GM18517 (cell line): ENCODE measurements around the gene TREM2.
"Not testable (repeated sequence)": the region's sequence is repeated elsewhere in the genome, so short reads cannot be mapped to it uniquely, and the experiment has no call there.

Experiments used
- ATAC-seq: cut with Tn5 transposase; IDR thresholded peaks from one replicate; pipeline ENCODE4 v1.9.1; 2021; ENCODE audit warnings: mild to moderate bottlenecking, moderate library complexity; ENCODE audit not compliant: unreplicated experiment

TREM2 gene

GRCh38 chr6:41162687-41163418 is at the start of gene TREM2:
TREM2 (minus strand) TSS chr6:41163116; CDS start chr6:41163082, 34 bp downstream.
- ATAC-seq: no peak

GRCh38 chr6:41209547-41210320 is 46.8 kb upstream of the TREM2 start:
- no peak for ATAC-seq

DNA sequence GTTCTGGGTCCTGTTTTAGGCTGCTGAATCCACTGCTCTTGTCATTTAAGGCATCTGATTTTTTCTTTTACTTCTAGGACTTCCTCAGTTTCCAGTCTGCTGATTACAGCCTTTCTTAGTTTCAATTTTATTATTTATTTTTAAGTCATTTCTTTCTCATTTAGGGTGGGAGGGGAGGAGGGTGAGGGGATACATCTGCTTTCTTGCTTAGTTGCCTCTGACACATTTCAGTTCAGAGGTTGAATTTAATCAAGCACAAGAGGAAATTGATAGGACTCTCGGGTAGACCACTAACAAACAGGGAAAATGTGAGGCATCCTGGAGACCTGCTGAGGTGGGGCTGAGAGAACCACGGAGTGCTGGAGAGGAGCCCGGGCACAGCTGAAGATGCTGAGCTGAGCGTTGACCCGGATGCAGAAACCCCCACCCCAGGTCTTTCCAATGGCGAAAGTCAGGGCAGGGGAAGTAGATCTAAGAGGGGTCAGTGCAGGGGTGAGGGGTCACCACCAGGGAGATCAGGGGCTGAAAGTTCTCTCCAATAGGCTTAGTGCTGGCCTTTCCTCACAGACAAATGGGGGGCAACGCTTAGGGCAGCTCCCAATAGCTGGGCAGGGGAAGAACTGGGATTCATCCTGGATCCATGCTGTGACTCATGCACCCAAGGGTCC is 45.7 kb upstream of the TREM2 start:
- ATAC-seq: no peak

DNA sequence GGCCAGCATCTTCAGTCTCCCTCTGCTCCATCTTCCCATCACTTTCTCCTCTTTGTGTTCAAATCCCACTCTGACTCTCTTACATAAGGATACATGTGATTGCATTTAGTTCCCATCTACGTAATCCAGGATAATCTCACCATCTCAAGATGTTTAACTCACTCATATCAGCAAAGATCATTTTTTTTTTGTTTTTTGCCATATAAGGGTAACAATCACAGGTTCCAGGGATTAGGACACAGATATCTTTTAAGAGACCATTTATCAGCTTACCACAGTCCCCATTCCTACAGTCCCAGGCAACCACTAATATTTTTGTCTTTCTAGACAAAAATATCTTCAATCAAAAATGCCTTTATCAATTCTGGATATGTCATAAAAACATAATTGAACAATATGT is 41.2 kb upstream of the TREM2 start:
- no peak for ATAC-seq

DNA sequence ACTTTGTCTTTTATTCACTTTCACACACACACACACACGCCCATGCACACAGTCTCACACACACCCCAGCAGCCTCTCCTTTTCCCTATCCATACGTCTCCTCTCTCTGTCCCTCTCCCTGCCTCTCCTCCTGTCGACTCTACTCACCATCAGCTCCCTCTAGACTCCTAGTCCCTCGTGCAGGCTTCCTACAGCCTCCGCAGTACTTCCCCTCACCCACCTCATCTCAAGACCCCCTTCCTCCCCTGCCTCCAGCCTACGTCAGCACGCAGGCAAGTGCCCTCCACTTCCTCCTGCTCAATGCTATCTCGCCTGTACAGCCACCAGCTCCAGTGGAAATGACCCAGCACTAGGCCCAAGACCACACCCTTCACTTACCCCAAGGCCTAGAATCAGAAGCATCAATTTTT is 38.9 kb upstream of the TREM2 start:
- ATAC-seq: no peak

- ATAC-seq: no peak
Observed at GRCh38 chr6:41200901-41201763, 38.2 kb upstream of the TREM2 start, which contains the start of gene TREML2. TREML2 (minus strand) TSS chr6:41201149; CDS start chr6:41201008, 141 bp downstream.

DNA sequence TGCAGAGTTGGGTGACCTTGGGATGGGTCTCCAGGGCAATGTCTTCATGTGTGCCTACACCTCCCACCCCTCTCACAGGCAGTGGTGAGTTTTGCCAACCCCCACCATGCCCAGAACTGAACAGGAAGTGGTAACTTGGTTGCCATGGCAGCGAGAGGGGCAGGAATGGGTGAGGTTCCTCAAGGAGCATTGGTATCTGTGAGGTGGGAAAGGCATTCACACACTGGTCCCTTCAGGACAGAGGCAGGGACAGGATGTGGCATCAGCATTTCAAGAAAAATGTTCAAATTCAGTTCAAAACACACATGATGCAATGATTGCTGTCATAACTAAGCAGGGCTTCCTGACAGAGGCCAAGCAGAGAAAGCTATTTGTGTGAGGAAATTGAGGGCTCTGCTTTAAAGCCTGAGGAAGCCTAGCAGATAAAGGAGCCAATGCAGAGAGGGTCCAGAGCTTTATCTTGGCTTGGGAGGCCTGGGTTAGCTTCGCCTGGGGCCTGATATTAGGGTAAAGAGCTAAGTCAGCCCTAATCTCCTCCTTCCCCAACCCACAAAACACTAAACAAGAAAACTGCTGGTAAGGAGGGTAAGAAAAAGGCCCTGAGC is 37.5 kb upstream of the TREM2 start:
- no peak for ATAC-seq

DNA sequence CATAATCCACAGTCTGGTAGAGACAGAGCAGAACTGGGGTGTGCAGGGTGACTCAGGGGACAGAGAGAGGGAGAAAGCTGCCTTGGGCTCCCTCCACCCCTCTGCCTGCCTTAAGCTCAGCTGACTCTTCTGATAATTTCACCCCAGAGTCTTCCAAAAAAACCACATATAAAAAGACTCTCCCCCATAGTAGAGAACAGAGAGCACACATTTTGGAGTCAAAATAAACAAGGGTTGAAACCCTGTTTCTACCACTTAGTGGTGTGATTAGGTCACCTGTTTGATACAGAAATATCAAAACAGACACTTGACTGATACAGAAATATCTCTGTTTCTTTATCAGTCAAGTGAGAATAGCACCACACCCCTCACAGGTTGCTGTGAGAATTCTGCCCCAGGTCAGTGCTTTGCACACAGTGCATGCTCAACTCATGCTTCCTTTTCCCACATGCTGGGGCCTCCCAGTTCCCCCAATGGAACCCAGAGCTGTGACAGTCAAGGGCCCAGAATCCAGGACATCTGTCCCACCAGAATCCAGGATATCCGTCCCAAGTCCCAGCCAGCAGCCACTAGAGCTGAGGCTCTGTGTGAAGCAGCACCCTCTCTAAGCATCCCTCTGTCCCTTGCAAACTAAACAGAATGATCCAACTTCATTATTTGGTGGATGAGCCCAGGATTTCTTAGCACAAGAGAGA is 36.8 kb upstream of the TREM2 start:
- no peak for ATAC-seq

DNA sequence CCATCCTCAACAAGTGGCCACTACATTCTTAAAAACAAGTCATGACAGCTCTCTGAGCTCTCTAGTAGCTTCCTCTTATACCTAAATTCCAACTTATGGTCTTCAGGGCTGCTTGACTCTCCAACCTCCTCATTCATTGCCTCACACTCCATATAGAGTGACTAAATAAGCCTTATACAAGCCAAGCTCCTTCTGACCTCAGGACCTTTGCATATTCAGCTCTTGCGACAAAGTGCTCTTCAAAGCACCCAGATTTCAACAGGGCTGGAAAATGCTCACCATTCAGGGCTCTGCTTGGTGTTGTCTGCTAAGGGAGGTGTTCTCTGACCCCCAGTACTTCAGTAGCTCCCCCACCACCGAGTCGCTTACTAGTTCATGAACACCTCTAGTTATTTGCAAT is 34.3 kb upstream of the TREM2 start:
- ATAC-seq: no peak

- no peak for ATAC-seq
Observed at GRCh38 chr6:41194386-41194785, 31.5 kb upstream of the TREM2 start.

DNA sequence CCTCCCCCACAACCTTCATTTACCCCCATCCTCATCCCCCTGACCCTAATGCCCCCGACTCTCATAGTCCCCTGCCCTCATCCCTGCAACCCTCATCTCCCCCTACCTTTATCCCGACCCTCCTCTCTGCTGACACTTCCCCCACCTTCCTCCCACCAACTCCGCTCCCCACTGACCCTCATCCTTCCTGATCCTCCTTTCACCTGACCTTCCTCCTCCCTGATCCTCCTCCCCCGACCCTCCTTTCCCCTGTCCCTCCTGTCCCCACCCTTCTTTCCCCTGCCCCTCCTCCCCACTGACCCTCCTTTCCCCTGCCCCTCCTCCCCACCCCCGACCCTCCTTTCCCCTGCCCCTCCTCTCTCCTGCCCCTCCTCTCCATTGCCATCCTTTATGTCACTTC is 31.0 kb upstream of the TREM2 start:
- no peak for ATAC-seq

- no peak for ATAC-seq
Observed at GRCh38 chr6:41193171-41193734, 30.3 kb upstream of the TREM2 start.

- no peak for ATAC-seq
Observed at GRCh38 chr6:41191569-41191968, 28.7 kb upstream of the TREM2 start.

DNA sequence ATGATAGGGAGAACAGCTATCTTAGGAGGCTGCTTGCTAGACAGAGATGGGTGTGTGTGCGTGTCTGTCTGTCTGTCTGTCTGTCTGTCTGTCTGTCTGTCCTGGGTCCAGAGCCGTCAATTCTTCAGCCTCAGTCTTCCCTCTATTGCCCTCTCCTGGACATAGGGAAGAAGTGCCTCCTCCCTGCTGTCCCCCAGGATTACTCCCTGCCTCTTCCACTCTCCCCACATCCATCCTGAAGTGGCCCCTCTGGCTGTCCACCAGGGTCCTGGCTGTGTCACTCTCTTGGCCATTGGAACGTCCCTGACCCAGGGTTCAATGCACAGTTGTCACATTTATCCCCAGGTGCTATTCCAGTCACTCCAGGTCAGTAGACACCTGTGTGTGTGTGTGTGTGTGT is 27.9 kb upstream of the TREM2 start:
- no peak for ATAC-seq

DNA sequence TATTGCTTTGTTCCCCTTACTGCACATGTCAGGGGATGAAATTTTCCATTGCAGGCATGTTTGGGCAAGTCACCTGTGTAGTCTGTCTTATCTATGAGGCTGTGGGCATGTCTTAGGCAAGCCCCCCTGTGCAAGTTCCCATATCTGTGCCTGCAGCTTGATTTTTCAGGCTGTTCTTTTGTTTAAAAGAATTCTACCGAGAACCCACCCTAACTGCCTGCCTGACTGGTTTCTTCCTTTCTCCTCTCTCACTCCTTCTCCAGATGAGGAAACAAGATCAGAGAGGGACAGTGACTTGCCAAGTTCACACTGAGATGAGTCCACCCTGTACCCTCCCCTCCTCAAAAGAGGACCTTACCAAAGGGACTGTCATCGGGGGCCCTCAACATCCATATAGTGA is 27.1 kb upstream of the TREM2 start:
- ATAC-seq: no peak

DNA sequence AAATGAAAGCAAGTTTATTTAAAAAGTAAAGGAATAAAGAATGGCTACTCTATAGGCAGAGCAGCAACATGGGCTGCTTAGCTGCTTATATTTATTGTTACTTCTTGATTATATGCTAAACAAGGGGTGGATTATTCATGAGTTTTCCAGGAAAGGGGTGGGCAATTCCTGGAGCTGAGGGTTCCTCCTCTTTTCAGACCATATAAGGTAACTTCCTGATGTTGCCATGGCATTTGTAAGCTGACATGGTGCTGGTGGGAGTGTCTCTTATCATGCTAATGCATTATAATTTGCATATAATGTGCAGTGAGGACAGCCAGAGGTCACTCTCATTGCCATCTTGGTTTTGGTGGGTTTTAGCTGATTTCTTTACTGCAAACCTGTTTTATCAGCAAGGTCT is 26.1 kb upstream of the TREM2 start:
- not testable (repeated sequence) for ATAC-seq

DNA sequence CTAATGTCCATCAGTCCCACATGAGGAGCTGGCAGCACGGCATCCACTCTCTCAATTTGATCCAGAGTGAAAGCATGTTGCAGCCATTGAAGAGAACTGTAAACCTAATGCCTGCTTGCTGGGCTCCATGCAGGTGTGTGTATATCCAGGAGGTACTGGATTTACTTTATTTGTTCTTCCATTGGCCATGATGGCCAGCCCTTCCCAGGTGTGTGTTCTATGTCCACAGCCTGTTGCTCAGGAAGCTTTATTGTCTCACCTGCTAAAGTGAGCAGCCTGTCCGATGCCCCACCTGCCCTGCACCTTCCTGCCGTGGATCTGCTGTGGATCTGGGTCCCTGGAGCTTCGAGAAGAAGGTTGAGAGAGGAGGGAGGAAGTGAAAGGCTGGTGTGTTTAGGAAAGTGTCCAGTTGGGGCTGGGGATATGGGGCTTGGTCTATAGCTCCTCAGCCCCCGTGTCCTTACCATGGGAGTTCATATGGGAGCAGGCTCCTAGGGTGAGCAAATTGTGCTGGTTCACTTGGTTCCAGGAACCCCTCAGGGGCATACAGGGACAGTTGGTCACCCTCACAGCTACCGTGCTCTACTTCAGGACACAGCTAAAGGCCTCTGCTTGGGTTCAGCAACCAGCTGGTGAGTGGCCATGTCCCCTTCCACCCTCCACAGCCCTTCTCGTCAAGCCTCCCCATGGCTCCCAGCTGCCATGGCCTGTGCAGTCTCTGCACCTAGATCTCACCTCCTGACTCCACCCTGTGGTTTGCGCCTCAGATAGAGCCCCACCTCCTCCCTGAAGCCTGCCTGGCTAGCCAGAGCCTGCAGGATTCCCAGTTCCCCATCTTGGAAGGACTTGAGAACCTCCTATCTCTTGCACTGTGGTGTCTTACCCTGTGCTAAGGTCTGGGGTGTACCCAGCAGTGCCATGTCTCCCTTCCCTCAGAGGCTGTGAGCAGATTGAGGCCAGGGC is 25.3 kb upstream of the TREM2 start:
- ATAC-seq: no peak

DNA sequence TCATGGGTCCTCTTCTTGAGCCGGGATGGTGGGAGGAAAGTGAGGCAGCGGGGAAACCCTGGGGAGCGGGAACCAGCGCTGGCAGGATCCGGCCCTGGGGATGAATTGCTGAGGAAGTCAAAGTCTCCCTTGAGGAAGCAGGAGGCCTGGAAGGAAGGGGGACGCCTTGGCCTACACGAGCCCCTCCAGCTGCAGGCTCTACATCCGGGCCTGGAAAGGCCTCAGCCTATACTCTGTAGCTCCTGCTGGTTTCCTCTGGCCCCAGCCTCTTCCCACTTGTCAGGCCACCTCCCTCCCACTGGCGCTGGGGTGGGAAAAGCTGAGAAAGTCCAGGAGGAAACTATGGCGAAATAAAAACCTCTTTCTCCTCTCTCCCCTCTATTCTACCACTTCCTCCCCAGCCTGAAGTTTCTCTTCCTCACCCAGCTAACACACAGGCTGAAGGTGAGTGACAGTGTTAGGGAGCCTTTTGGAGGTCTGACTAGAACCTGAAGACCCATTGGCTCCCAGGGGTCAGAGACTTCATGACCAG is 23.2 kb upstream of the TREM2 start:
- ATAC-seq: no peak
